Central memory CD8-positive, alpha-beta T cell (primary cell): ENCODE data around the gene MAP9.

Experiments used
- ATAC-seq: fragments of 150-1000 bp; cut with Tn5 transposase; replicated peaks from 2 replicates; pipeline ENCODE4 v1.10.0; 2022; ENCODE audit warnings: mild to moderate bottlenecking, moderate FRiP score, moderate number of reproducible peaks; ENCODE audit not compliant: poor library complexity, severe bottlenecking; ENCODE audit errors: extremely low read depth
- DNase-seq, 2 donors: peaks; one replicate each; pipeline ENCODE4 v3.0.0; 2021; ENCODE audit warnings: low spot score in 2 of 2
- H3K27ac Mint-ChIP-seq: one replicate; pipeline ENCODE4 v1.8.0; 2022; ENCODE audit warnings: low read depth, mild to moderate bottlenecking, moderate library complexity, mixed read lengths
- H3K27me3 Mint-ChIP-seq: one replicate; pipeline ENCODE4 v1.8.0; 2022; ENCODE audit warnings: mixed read lengths
- H3K36me3 Mint-ChIP-seq: one replicate; pipeline ENCODE4 v1.8.0; 2022; ENCODE audit warnings: mild to moderate bottlenecking, moderate library complexity, mixed read lengths; ENCODE audit not compliant: insufficient read depth
- H3K4me1 Mint-ChIP-seq: one replicate; pipeline ENCODE4 v1.8.0; 2022; ENCODE audit warnings: mixed read lengths
- H3K4me3 Mint-ChIP-seq: one replicate; pipeline ENCODE4 v1.8.0; 2022; ENCODE audit warnings: mild to moderate bottlenecking, moderate library complexity, mixed read lengths
- H3K9me3 Mint-ChIP-seq: one replicate; pipeline ENCODE4 v1.8.0; 2022; ENCODE audit warnings: mixed read lengths

The MAP9 gene

DNA sequence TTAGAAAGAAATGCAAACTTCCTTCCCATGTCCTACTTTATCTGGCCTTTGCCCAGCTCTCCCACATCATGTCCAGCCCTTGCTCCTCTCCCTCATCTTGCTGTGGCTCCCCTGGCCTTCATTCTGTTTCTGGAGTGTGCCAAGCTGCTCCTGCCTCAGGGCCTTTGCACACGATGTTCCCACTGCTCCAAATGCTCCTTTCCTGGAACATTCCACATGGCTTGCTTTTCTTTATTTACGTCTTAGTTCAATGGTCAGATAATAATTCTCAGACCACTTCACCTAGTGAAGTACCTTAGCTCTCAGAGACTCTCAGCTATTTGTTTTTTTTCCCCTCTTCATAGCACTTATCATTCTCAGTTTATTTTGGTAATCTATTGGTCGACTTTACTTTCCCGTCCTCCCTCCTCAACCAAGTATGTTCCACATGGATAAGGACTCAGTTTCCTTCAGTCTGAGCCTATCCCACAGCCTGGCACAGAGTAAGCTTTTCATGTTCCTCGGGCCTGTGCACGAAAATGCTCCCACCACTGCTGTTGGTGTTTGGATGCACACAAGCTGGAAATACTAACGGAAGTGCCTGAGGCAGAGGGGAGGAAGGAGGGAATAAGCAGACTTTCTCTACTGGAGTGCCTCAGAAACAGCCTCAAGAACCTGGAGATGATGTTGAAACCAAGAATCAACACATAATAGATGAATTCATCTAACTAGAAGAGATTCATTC is 23.4 kb upstream of the MAP9 start:
- Mint-ChIP-seq H3K4me3 (no peak overlapping the region), H3K36me3 (peaks cover 2% of the 10 kb centered on the region), H3K9me3 (no peaks in the 10 kb centered on the region), H3K4me1 (no peaks in the 10 kb centered on the region), H3K27me3 (peaks cover 19% of the 10 kb centered on the region), H3K27ac (no peak overlapping the region)
- no peak for DNase-seq
- no peak for ATAC-seq

DNA sequence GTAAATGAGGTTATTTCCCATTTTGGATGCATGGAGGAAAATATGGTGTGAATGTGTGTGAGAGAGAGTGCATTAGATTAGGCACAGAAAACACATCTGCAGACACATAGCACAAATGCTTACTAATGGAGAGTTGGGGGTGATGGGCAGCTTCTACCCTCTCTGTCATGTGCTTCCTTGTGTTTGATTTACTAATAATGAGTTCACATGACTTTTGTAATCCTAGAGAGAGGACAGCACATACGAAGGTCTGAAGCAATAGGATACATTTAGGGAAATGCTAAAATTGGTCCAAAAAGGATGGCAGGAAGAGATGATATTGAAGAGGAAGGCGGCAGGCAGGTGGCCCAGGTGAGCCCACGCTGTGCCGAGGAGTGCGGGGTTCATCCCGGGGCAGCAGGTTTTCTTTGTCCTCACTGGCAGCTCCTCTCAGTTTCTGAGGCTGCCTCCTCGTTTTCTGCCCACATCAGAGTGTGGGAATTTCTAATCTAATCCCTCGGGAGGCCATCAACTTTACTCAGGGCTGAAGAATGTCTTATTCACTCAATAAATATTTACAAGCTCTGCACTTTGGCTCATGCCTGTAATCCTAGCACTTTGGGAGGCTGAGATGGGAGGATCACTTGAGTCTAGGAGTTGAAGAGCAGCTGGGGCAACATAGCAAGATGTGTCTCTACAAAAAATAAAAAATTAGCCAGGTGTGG is 15.9 kb upstream of the MAP9 start:
- Mint-ChIP-seq H3K4me3 (no peak overlapping the region), H3K27me3 (peaks cover 27% of the 10 kb centered on the region), H3K4me1 (no peaks in the 10 kb centered on the region), H3K9me3 (no peaks in the 10 kb centered on the region), H3K27ac (no peak overlapping the region), H3K36me3 (no peaks in the 10 kb centered on the region)
- ATAC-seq (no peak), DNase-seq (no peak)

DNA sequence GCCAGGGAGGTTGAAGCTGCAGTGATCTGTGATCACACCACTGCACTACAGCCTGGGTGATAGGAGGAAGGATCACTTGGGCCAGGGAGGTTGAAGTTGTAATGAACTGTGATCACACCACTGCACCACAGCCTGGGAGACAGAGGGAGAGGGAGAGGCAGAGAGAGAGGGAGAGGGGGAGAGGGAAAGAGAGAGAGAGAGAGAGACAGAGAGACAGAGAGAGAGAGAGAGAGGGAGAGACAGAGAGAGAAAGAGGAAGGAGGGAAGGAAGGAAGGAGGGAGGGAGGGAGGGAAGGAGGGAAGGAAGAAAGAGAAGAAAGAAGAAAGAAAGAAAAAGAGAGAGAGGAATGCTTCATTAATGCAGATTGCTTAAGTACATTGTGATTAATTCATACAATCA is 15.2 kb upstream of the MAP9 start:
- Mint-ChIP-seq H3K4me1 (no peaks in the 10 kb centered on the region), H3K36me3 (no peaks in the 10 kb centered on the region), H3K9me3 (no peaks in the 10 kb centered on the region), H3K4me3 (no peak overlapping the region), H3K27me3 (peaks cover 27% of the 10 kb centered on the region), H3K27ac (no peak overlapping the region)
- DNase-seq (no peak), ATAC-seq (no peak)

DNA sequence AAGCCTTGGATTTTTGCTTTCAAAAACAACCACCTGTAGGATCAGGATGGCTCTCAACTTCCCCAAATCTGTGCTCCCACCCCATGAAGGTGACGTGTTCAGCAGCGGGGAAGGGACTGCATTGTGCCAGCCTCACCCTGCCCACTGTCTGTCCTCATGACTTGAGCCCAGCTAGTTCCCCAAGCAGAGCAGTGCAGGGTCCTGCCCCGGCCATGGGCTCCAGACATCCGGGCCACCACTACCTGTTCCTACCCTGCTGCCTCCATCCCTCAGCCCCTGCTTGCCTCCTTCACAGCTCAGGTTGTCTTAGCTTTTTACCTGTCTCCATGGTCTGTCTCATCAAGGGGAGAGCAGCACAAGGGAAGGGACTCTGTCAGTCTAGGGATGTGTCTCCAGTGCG is 11.4 kb upstream of the MAP9 start:
- DNase-seq (no peak), ATAC-seq (peak; percentile 24)
- no peaks in the 10 kb centered on the region for H3K9me3 Mint-ChIP-seq
- H3K36me3 Mint-ChIP-seq = no peaks in the 10 kb centered on the region
- H3K4me1 Mint-ChIP-seq = no peaks in the 10 kb centered on the region
- no peak overlapping the region for H3K4me3 Mint-ChIP-seq
- no peak overlapping the region for H3K27ac Mint-ChIP-seq
- peaks cover 25% of the 10 kb centered on the region for H3K27me3 Mint-ChIP-seq

DNA sequence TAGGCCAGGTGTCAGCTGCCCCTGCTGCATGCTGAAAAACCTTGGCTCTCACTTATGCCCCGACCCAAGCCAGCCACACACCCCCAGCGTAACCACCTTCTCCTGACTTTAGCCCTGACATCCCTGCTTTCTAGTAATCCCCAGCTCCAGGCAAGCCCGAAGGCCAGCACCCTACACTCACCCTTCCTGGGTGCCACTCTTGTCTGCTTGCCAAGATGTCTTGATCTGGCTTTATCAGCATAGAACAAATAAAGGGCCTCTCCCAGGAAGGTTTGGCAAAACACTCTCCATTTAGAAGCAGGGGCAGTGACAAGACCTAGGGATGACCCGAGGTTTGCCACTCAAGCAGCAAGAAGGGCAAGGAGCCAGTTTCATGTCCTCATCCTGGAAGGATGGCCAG is 6.8 kb upstream of the MAP9 start:
- DNase-seq (no peak), ATAC-seq (no peak)
- Mint-ChIP-seq H3K27me3 (peaks cover 17% of the 10 kb centered on the region), H3K4me1 (no peaks in the 10 kb centered on the region), H3K9me3 (no peaks in the 10 kb centered on the region), H3K4me3 (no peak overlapping the region), H3K27ac (peak overlapping the region; percentile 6), H3K36me3 (peaks cover 2% of the 10 kb centered on the region)

DNA sequence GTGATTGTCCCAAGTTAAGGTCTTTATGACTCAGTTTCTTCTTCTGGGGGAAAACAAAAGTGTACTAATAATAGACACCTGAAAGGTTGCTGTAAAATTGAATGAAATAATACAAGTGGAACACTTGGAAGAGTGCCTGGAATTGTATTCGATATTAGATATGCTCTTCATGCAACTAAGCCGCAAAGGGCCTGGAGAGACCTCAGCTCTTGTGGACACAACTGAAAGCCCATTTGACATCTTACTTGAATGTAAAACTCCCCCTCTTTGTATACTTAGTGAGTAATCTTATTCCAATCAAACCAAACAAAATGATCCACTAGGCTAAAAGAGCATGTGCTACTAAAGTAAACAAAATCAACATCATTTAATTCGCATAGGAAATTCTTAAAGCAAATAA is 511 bp upstream of the MAP9 start:
- no peak for ATAC-seq
- no peaks in the 10 kb centered on the region for H3K27me3 Mint-ChIP-seq

DNA sequence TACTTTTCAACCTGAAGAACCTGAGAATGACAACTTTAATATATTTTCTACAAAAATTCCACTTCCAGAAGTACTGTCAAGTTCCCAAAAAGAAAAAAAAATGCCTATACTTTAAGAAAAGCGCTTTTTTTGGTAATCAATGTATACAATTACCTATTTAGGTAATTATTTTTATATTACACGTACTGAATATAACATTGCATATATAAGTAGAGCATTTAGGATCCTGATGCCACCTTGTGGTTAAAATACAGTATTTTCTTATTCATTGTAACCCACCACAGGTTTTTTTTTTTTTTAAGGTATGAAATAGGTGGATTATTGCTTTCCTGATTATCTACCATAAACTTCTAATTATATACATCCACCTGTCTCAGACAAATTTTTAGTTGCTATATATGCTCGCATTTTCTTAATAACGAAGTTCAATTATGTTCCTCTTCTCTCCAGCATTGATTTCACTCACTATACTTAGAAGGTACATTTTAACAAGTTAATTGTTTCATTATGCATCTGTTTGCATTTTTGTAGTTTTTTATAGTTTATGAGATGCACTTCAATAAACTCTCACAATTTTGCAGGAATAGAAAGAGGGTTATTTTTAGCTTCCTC is 5.2 kb downstream of the MAP9 start:
- ATAC-seq (no peak), DNase-seq (no peak)
- H3K27ac Mint-ChIP-seq = no peak overlapping the region
- H3K27me3 Mint-ChIP-seq = no peaks in the 10 kb centered on the region
- H3K9me3 Mint-ChIP-seq = no peaks in the 10 kb centered on the region
- H3K4me3 Mint-ChIP-seq = no peak overlapping the region
- peaks cover 4% of the 10 kb centered on the region for H3K4me1 Mint-ChIP-seq
- peaks cover 12% of the 10 kb centered on the region for H3K36me3 Mint-ChIP-seq

More for the DNA sequence above, 511 bp upstream of the MAP9 start:
- Mint-ChIP-seq H3K4me1 (peaks cover 4% of the 10 kb centered on the region), H3K9me3 (no peaks in the 10 kb centered on the region), H3K27ac (peak overlapping the region; percentile 91), H3K4me3 (peak overlapping the region; percentile 85), H3K36me3 (peaks cover 8% of the 10 kb centered on the region)
- DNase-seq = no peak

DNA sequence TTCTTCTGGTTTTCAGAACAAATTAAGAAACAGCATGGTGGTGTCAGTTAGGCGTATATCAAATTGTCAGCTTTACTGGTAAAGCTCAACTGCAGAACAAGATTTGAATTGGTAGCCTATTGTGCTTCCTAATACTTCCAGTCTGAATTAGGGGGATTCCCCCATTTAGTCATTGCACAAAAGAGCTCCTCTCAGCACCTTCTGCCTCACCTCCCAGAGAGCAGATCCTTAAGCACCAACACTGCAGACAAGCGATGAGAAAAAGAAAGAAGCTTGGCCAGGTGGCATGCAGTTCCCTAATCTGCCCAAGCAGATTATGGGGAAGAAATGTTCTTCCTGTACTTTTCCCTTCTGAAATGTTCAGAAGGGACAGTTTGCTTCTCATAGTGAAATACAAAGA is 9.2 kb downstream of the MAP9 start:
- Mint-ChIP-seq H3K36me3 (peaks cover 7% of the 10 kb centered on the region), H3K4me3 (no peak overlapping the region), H3K27ac (no peak overlapping the region), H3K4me1 (no peaks in the 10 kb centered on the region), H3K27me3 (no peaks in the 10 kb centered on the region), H3K9me3 (no peaks in the 10 kb centered on the region)
- ATAC-seq (no peak), DNase-seq (no peak)

DNA sequence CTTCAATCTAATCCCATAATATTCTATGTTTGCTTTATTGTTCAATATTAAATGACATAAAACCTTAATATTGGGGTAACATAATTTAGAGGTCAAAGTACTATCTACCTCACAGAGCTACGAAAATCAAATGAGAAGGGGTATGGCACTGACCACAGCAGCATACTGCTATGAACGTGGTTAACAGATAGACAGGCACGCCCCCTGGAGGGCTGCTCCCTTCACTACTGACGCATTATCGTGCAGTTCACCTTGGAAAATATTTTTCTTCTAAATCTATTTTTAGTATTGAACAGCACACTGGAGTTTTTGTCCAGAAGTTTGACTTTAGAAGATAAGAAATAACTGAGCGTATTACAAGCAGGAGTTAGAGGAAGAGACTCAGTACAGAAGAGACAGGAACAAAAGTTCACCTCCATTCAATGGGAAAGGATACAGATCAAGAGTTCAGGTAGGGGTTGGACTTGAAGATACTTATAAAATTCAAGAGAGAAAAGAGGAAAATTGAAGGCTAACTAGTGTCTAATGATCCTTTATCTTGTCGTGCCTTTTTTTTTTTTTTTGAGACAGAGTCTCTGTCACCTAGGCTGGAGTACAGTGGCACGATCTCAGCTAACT is 22.7 kb downstream of the MAP9 start:
- no peaks in the 10 kb centered on the region for H3K9me3 Mint-ChIP-seq
- DNase-seq (no peak), ATAC-seq (peak; percentile 36)
- no peak overlapping the region for H3K27ac Mint-ChIP-seq
- peaks cover 15% of the 10 kb centered on the region for H3K36me3 Mint-ChIP-seq
- peaks cover 5% of the 10 kb centered on the region for H3K4me1 Mint-ChIP-seq
- no peaks in the 10 kb centered on the region for H3K27me3 Mint-ChIP-seq
- H3K4me3 Mint-ChIP-seq = no peak overlapping the region

DNA sequence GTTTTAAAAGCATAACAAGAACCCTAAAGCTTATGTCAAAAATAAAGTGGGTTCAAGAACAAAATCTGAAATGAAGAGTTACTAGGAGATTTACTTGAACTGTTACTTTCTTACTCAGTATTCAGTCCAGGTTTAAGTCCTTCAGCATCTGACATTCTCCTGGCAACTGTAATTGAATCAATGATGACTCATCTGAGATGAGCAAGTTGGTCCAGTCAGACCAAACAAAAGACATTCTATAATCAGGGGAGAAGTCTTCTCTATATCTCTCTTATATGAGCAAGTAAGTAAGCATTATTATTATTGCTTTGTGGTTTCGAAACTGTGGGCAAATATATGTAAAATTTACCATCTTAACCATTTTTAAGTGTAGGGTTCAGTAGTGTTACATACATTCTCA is 34.6 kb downstream of the MAP9 start:
- ATAC-seq (no peak), DNase-seq (no peak)
- Mint-ChIP-seq H3K27me3 (peaks cover 9% of the 10 kb centered on the region), H3K36me3 (peaks cover 3% of the 10 kb centered on the region), H3K27ac (no peak overlapping the region), H3K4me3 (no peak overlapping the region), H3K9me3 (no peaks in the 10 kb centered on the region), H3K4me1 (no peaks in the 10 kb centered on the region)

DNA sequence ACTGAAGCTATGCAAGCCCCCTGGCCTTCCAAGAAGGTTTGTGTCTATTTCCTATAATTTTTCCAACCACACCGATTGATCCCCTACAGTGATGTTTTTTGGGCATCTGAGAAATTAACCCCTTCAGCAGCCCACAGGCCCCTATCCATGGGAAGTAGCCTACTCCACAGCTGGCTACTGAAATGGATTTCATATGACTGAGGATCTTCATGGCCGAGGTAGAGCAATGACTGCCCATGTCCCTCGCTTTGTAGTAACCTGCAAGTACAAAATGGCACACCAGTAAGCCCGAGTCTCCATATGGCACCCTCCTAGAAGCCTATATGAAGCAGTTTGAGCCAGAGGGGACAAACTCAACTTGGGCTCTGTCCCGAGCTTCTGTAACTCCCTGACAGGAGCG is 36.8 kb downstream of the MAP9 start:
- Mint-ChIP-seq H3K27ac (no peak overlapping the region), H3K4me3 (no peak overlapping the region), H3K4me1 (no peaks in the 10 kb centered on the region), H3K36me3 (peaks cover 2% of the 10 kb centered on the region), H3K27me3 (peaks cover 21% of the 10 kb centered on the region), H3K9me3 (peaks cover 6% of the 10 kb centered on the region)
- ATAC-seq = no peak
- no peak for DNase-seq

DNA sequence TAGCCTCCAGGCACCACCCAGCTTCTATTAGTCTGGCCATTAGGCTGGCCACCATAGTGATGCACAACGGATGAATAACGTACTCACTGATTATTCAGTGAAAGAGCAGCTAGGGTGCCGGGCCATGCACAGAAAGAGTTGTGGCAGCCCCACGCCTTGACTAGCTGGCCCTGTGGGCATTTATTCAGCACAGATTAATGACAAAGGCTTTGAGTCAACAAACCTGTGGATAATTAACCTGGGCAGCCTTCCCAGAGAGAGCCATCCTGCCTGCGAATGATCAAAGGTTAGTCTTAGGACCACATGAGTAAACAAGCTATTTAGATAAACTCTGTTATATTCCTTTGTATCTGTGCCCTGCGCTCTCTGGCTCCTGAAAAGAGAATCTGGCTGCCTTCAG is 37.2 kb downstream of the MAP9 start:
- Mint-ChIP-seq H3K4me1 (no peaks in the 10 kb centered on the region), H3K4me3 (no peak overlapping the region), H3K27me3 (peaks cover 21% of the 10 kb centered on the region), H3K27ac (no peak overlapping the region), H3K36me3 (peaks cover 2% of the 10 kb centered on the region), H3K9me3 (peaks cover 6% of the 10 kb centered on the region)
- DNase-seq = no peak
- no peak for ATAC-seq

DNA sequence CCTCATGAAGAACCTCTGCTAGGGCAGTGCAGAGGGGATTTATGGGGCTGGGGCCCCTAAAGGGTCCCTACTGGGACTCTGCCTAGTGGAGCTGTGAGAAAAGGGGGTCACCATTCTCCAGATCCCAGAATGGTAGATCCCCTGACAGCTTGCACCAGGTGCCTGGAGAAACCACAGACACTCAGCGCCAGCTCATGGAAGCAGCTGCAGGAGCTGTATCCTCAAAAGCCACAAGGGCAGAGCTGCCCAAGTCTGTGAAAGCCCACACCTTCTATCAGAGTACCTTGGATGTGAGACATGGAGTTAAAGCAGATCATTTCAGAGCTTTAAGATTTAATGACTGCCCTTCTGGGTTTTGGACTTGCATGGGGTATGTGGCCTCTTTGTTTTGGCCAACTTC is 38.6 kb downstream of the MAP9 start:
- Mint-ChIP-seq H3K36me3 (no peaks in the 10 kb centered on the region), H3K4me3 (no peak overlapping the region), H3K9me3 (peaks cover 6% of the 10 kb centered on the region), H3K27ac (no peak overlapping the region), H3K27me3 (peaks cover 21% of the 10 kb centered on the region), H3K4me1 (no peaks in the 10 kb centered on the region)
- DNase-seq (no peak), ATAC-seq (no peak)
